ENCODE results near the gene SPECC1L. TPM values are rescaled to one million over a fixed set of nuclear protein-coding genes. Genes with fewer than 3 reads are reported as not detected.
A peak's percentile ranks its signal among the peaks of the same experiment; 100 is the strongest.

The SPECC1L gene
- total RNA-seq, 5 donors from 2014 or later (not counting 1 experiment from before 2014, with no cell fraction given), result 45.3 to 64.0 (median 54.5) TPM

DNA sequence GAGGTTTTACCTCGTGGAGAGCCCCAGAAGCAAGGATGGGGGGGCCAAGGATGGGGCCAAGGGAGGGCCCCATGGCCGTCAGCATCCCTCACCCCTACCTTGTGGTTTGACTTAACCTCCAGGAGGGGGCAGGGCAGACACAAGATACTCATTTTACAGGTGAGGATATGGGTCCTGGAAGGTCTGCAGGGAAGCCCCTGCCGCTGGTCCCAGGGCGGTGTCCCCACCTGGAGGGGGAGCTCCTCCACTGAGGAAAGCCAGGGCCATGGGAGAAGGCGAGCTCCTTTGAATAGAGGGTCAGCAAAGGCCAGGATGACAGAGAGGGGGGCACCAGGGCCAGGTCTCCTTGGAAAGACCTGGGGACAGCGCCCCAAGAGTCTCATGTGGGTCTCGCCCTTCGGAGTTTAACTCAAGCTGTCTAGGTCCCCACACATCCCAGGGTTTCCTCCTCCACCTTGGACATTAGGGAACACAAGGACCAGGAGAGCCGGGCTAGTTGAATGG lies 150.8 kb downstream of the SPECC1L start:
- H3K36me3 Mint-ChIP-seq, result no peaks in the 10 kb centered on the region
- H3K27ac Mint-ChIP-seq, result peak overlapping the region in 1 of 2 donors; percentile 23
- H3K27me3 Mint-ChIP-seq, result peaks cover 0 to 3% of the 10 kb centered on the region in 2 donors
- H3K4me1 Mint-ChIP-seq, result peaks cover 19 to 25% (median 22%) of the 10 kb centered on the region in 3 donors
- ATAC-seq (replicated peaks in 1 of 4) (peak; percentile 32 to 59 (median 34)), DNase-seq (peak in 23 of 35 experiments; percentile 19 to 64 (median 37))
- Histone ChIP-seq H3K9me3 (no peaks in the 10 kb centered on the region), H3K4me3 (ENCODE audit: control insufficient read depth in 1 of 2, extremely low read depth in 1 of 2, low read length in 1 of 2) (no peak overlapping the region), H3K27me3 (replicated peaks in 1 of 2; ENCODE audit: control insufficient read depth in 2 of 2, extremely low read depth in 1 of 2, insufficient read depth in 2 of 2, low read length in 1 of 2) (peaks cover 0 to 10% of the 10 kb centered on the region in 2 experiments), H3K27ac (ENCODE audit: low read length) (no peak overlapping the region), H3K36me3 (ENCODE audit: control insufficient read depth in 2 of 2, extremely low read depth in 1 of 2, insufficient read depth in 1 of 2, low read length in 1 of 2) (no peaks in the 10 kb centered on the region), H3K4me1 (ENCODE audit: control insufficient read depth in 1 of 2, extremely low read depth in 1 of 2, insufficient read depth in 2 of 2, low read length in 2 of 2) (peaks cover 6 to 34% of the 10 kb centered on the region in 2 experiments)
- WGBS (ENCODE audit: insufficient coverage), result 69% methylated on average over 7 of the region's 9 CpGs
- peak overlapping the region; percentile 25 to 58 (median 48) for H3K4me3 Mint-ChIP-seq
- no peaks in the 10 kb centered on the region for H3K9me3 Mint-ChIP-seq
- POLR2A ChIA-PET, result interaction anchor here in 1 of 2 donors (0.6 kb wide), 1 partner anchor 50 kb away, joined by 11 read pairs; no protein-coding TSS in a partner anchor
- CTCF ChIA-PET, result interaction anchor here (0.6 to 1.7 kb wide), 4 partner anchors 8 to 110 kb away, joined by 4 to 6 read pairs (median 4); no protein-coding TSS in a partner anchor

DNA sequence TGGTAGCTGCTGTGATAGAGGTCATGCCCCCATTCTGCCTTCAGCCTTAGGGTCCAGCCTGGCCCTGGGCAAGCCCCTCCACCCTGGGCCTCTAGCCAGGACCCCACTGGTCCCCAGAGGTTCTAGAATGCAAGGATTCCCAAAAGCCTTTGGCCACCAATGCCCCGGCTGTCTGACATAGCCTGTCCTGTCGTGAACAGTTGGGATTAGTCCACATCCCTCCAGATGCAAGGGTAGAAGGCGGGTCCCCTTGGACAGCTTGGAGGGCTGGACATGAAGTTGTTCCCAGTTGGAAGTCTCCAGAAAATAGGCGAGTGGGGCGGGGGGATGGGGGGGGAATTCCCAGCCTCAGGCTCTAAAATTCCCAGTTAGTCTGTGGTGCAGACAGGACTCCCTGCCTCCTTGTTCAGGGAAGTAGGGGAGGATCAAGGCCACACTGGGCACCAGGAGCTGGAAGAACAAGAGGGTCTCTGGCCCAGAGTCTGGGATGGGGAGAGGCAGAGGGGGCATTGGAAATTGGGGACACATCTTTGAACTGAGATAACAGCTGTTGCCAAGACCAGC lies 151.6 kb downstream of the SPECC1L start:
- Mint-ChIP-seq H3K27ac (no peak overlapping the region), H3K27me3 (peaks cover 0 to 3% of the 10 kb centered on the region in 2 donors), H3K36me3 (no peaks in the 10 kb centered on the region), H3K4me1 (peaks cover 26 to 32% (median 29%) of the 10 kb centered on the region in 3 donors), H3K4me3 (peak overlapping the region; percentile 65 to 79 (median 71)), H3K9me3 (no peaks in the 10 kb centered on the region)
- Histone ChIP-seq H3K9me3 (no peaks in the 10 kb centered on the region), H3K27ac (ENCODE audit: low read length) (no peak overlapping the region), H3K4me3 (ENCODE audit: control insufficient read depth in 1 of 2, extremely low read depth in 1 of 2, low read length in 1 of 2) (no peak overlapping the region), H3K27me3 (replicated peaks in 1 of 2; ENCODE audit: control insufficient read depth in 2 of 2, extremely low read depth in 1 of 2, insufficient read depth in 2 of 2, low read length in 1 of 2) (peaks cover 0 to 10% of the 10 kb centered on the region in 2 experiments), H3K4me1 (ENCODE audit: control insufficient read depth in 1 of 2, extremely low read depth in 1 of 2, insufficient read depth in 2 of 2, low read length in 2 of 2) (peaks cover 8 to 41% of the 10 kb centered on the region in 2 experiments), H3K36me3 (ENCODE audit: control insufficient read depth in 2 of 2, extremely low read depth in 1 of 2, insufficient read depth in 1 of 2, low read length in 1 of 2) (no peaks in the 10 kb centered on the region)
- ChIA-PET CTCF (interaction anchor here (1.0 to 1.7 kb wide), 3 partner anchors 10 to 80 kb away, joined by 3 to 6 read pairs (median 4); no protein-coding TSS in a partner anchor), POLR2A (interaction anchor here in 1 of 2 donors (0.6 kb wide), 1 partner anchor 49 kb away, joined by 11 read pairs; no protein-coding TSS in a partner anchor)
- DNase-seq, result no peak
- no peak for ATAC-seq (replicated peaks in 1 of 4)
- WGBS (ENCODE audit: insufficient coverage), result 88% methylated on average over 4 of the region's 5 CpGs

DNA sequence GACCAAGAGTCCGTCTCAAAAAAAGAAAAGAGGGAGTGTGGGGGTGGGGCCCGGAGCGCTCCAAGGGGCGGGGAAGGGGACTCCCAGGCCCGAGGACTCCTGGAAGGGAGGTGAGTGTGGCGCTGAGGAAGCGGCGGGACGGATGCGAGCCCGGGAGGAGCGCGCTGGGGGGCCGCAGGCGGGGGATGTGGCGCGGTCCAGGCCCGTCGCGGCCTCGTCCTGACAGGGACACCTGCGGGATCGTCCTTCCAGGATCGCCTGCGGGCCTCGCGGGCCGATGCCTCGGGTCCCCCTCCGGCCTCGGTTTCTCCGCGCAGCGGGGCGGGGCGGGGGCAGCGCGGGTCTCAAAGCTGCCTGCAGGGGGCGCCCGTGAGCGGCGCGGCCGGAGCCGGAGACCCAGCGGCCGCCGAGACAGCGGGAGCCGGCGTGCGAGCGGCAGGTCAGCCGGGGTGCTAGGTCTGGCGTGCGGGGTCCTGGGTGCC lies 152.9 kb downstream of the SPECC1L start:
- Histone ChIP-seq H3K27ac (ENCODE audit: low read length) (no peak overlapping the region), H3K27me3 (replicated peaks in 1 of 2; ENCODE audit: control insufficient read depth in 2 of 2, extremely low read depth in 1 of 2, insufficient read depth in 2 of 2, low read length in 1 of 2) (peaks cover 0 to 10% of the 10 kb centered on the region in 2 experiments), H3K4me3 (ENCODE audit: control insufficient read depth in 1 of 2, extremely low read depth in 1 of 2, low read length in 1 of 2) (peak overlapping the region in 1 of 2 donors; percentile 28), H3K4me1 (ENCODE audit: control insufficient read depth in 1 of 2, extremely low read depth in 1 of 2, insufficient read depth in 2 of 2, low read length in 2 of 2) (peaks cover 9 to 53% of the 10 kb centered on the region in 2 experiments), H3K36me3 (ENCODE audit: control insufficient read depth in 2 of 2, extremely low read depth in 1 of 2, insufficient read depth in 1 of 2, low read length in 1 of 2) (no peaks in the 10 kb centered on the region), H3K9me3 (no peaks in the 10 kb centered on the region)
- peaks cover 37 to 41% (median 39%) of the 10 kb centered on the region in 3 donors for H3K4me1 Mint-ChIP-seq
- WGBS (ENCODE audit: insufficient coverage), result 2% methylated on average over 46 of the region's 56 CpGs
- peak overlapping the region in 1 of 2 donors; percentile 22 for H3K27ac Mint-ChIP-seq
- H3K36me3 Mint-ChIP-seq, result no peaks in the 10 kb centered on the region
- ATAC-seq (replicated peaks in 1 of 4), result peak; percentile 15 to 39 (median 24)
- no peaks in the 10 kb centered on the region for H3K9me3 Mint-ChIP-seq
- peaks cover 0 to 3% of the 10 kb centered on the region in 2 donors for H3K27me3 Mint-ChIP-seq
- peak in 26 of 35 experiments; percentile 27 to 79 (median 46) for DNase-seq
- ChIA-PET POLR2A (interaction anchor here in 1 of 2 donors (0.6 kb wide), 1 partner anchor 153 kb away, joined by 4 read pairs; the partner anchor contains the start of gene SPECC1L), CTCF (interaction anchor here in 1 of 2 donors (0.7 to 1.1 kb wide), 2 partner anchors 11 to 94 kb away, joined by 4 read pairs; no protein-coding TSS in a partner anchor)
- peak overlapping the region; percentile 55 to 90 (median 65) for H3K4me3 Mint-ChIP-seq

DNA sequence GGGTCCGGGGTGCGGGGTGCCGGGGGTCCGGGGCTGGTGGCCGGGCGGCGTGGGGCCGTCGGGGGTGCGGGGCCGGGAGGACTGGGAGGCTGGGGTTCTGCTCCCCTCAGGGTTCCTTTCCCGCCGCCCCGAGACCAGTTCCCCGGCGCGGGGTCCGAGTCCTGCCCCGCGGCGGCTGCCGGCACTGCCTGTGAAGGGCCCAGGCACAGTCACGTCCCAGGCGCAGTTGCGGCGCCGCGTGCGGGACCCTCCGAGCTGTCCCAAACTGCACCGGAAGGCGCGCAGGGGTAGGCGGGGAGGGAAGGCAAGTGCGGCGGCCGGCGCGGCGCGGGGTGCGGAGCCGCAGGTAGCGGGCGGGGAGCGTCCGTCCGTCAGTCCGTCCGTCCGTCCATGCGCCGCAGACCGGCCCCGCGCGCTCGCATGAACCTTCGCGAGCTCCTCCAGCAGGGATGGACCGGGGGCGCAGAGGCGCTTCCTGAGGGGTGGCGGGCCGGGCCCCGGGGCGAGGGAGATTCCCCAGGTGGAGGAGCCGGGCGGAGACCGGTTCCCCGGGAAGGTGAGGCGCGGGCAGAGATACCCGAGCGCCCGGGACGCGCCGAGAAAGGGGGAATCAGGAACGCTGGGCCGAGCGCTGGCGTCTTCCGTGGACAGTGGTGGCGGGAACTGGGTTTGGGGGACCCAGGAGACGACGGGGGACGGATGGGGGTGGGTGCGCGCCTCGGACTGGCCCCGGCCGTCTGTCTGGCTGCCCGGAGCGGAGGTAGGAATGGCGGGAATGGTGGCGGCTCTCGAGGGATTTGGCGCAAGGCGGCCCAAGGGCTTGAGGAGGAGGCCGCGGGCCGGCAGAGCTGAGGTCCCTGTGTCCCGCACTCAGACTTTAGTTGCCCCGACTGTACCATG lies 153.6 kb downstream of the SPECC1L start:
- ChIA-PET POLR2A (interaction anchor here in 1 of 2 donors (0.6 kb wide), 1 partner anchor 154 kb away, joined by 4 read pairs; the partner anchor contains the start of gene SPECC1L), CTCF (interaction anchor here in 1 of 2 donors (1.1 kb wide), 1 partner anchor 10 kb away, joined by 4 read pairs; no protein-coding TSS in a partner anchor)
- 20% methylated on average over 104 of the region's 105 CpGs for WGBS (ENCODE audit: insufficient coverage)
- Mint-ChIP-seq H3K36me3 (no peaks in the 10 kb centered on the region), H3K9me3 (no peaks in the 10 kb centered on the region), H3K4me1 (peaks cover 44 to 48% (median 46%) of the 10 kb centered on the region in 3 donors), H3K27ac (peak overlapping the region in 1 of 2 donors; percentile 44), H3K27me3 (peaks cover 0 to 3% of the 10 kb centered on the region in 2 donors), H3K4me3 (peak overlapping the region; percentile 67 to 90 (median 68))
- DNase-seq (peak in 21 of 35 experiments; percentile 22 to 65 (median 35)), ATAC-seq (replicated peaks in 1 of 4) (peak in 2 of 4 experiments; percentile 8 to 10)
- H3K4me1 ChIP-seq (ENCODE audit: control insufficient read depth in 1 of 2, extremely low read depth in 1 of 2, insufficient read depth in 2 of 2, low read length in 2 of 2), result peaks cover 12 to 60% of the 10 kb centered on the region in 2 experiments
- H3K36me3 ChIP-seq (ENCODE audit: control insufficient read depth in 2 of 2, extremely low read depth in 1 of 2, insufficient read depth in 1 of 2, low read length in 1 of 2), result no peaks in the 10 kb centered on the region
- no peaks in the 10 kb centered on the region for H3K9me3 ChIP-seq
- peaks cover 0 to 10% of the 10 kb centered on the region in 2 experiments for H3K27me3 ChIP-seq (replicated peaks in 1 of 2; ENCODE audit: control insufficient read depth in 2 of 2, extremely low read depth in 1 of 2, insufficient read depth in 2 of 2, low read length in 1 of 2)
- H3K4me3 ChIP-seq (ENCODE audit: control insufficient read depth in 1 of 2, extremely low read depth in 1 of 2, low read length in 1 of 2), result peak overlapping the region; percentile 28 to 49
- H3K27ac ChIP-seq (ENCODE audit: low read length), result no peak overlapping the region

DNA sequence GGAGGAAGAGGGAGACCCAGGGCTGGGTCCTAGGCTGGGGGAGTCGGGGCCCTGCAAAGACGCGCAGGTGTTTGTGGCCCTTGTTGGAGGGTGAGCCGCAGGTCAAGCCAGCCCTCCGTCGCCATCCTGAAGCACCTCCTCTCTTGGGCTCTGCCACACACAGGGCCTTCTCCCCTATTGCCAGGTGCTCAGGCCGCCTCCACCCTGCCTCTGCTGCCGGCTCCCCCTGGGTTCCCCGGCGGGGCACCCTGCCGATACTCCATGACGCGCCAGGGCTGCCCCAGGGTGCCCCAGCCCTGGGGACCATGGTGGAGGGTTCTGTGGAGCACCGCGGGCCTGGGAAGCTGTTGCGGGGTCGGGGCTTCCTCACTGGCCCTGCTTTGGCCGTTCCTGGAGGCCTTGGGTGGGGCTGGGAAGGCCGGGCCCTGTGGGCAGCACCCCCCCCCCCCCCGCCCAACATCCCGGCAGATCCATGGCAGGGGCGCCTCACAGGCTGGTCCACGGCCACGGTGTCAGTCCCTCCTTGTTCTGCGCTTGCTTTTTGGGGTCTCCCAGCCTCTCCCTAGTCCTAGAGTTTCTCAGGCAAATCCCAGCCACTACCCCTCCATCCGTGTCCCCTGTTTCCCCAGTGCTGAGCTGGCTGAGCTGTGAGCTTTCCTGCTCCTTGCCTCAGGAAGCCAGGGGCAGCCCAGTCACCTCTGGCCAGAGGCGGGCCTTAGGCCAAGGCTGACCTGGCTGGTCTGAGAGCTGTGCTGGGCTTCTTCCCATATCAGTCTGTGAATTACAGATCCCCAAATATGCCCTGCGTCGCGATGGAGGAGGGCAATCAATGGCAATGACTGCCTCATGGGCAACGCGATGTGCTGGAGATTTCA lies 154.5 kb downstream of the SPECC1L start:
- Histone ChIP-seq H3K36me3 (ENCODE audit: control insufficient read depth in 2 of 2, extremely low read depth in 1 of 2, insufficient read depth in 1 of 2, low read length in 1 of 2) (no peaks in the 10 kb centered on the region), H3K27ac (ENCODE audit: low read length) (peak overlapping the region; percentile 97), H3K27me3 (replicated peaks in 1 of 2; ENCODE audit: control insufficient read depth in 2 of 2, extremely low read depth in 1 of 2, insufficient read depth in 2 of 2, low read length in 1 of 2) (peaks cover 0 to 10% of the 10 kb centered on the region in 2 experiments), H3K4me3 (ENCODE audit: control insufficient read depth in 1 of 2, extremely low read depth in 1 of 2, low read length in 1 of 2) (peak overlapping the region in 1 of 2 donors; percentile 49), H3K9me3 (no peaks in the 10 kb centered on the region), H3K4me1 (ENCODE audit: control insufficient read depth in 1 of 2, extremely low read depth in 1 of 2, insufficient read depth in 2 of 2, low read length in 2 of 2) (peaks cover 18 to 69% of the 10 kb centered on the region in 2 experiments)
- Mint-ChIP-seq H3K4me3 (peak overlapping the region; percentile 84 to 90 (median 89)), H3K27me3 (peaks cover 0 to 3% of the 10 kb centered on the region in 2 donors), H3K4me1 (peaks cover 52 to 57% (median 55%) of the 10 kb centered on the region in 3 donors), H3K9me3 (no peaks in the 10 kb centered on the region), H3K36me3 (no peaks in the 10 kb centered on the region), H3K27ac (peak overlapping the region; percentile 95 to 97)
- POLR2A ChIA-PET, result no interaction called here
- DNase-seq (no peak), ATAC-seq (replicated peaks in 1 of 4) (no peak)
- CTCF ChIA-PET, result interaction anchor here in 1 of 2 donors (0.5 kb wide), 1 partner anchor 29 kb away, joined by 3 read pairs; no protein-coding TSS in a partner anchor
- 92% methylated on average over 20 of the region's 32 CpGs for WGBS (ENCODE audit: insufficient coverage)
